K562 (cell line): ENCODE measurements around the gene SIGLEC5. TPM values are rescaled to one million over a fixed set of nuclear protein-coding genes. Genes with fewer than 3 reads are reported as not detected.

ENCODE experiments used
- AFF1 ChIP-seq, 2 experiments: fragments of 450-650 bp; IDR thresholded peaks; 2 replicates each; pipeline ENCODE4 v1.6.1; 2018; ENCODE audit warnings: mild to moderate bottlenecking in 2 of 2, low read depth in 1 of 2; ENCODE audit not compliant: partially characterized antibody in 2 of 2
- CAMTA2 ChIP-seq: fragments of 250-450 bp; sonication (Bioruptor Pico); conservative IDR thresholded peaks from 2 replicates; pipeline ENCODE4 v1.5.1; 2022
- CSDE1 ChIP-seq, 2 experiments: fragments of 450-650 bp; IDR thresholded peaks; 2 replicates each; pipeline ENCODE4 v1.6.1; 2016; ENCODE audit warnings: mild to moderate bottlenecking in 1 of 2
- DEAF1 ChIP-seq: fragments of 450-650 bp; formaldehyde crosslinking; IDR thresholded peaks from 2 replicates; pipeline ENCODE4 v1.4.0; 2020; ENCODE audit warnings: mild to moderate bottlenecking, moderate library complexity
- ELK1 ChIP-seq: sonication (generic); formaldehyde crosslinking; IDR thresholded peaks from 2 replicates; pipeline ENCODE4 v1.8.1; 2022; ENCODE audit warnings: missing genetic modification reagents
- ETV5 ChIP-seq: sonication (generic); formaldehyde crosslinking; IDR thresholded peaks from 2 replicates; pipeline ENCODE4 v1.4.0; 2020; ENCODE audit warnings: low read depth, mild to moderate bottlenecking, missing genetic modification reagents
- GATA2 ChIP-seq: sonication (generic); formaldehyde crosslinking; IDR thresholded peaks from 2 replicates; pipeline ENCODE4 v1.4.0; 2020; ENCODE audit warnings: mild to moderate bottlenecking, missing genetic modification reagents
- HNRNPUL1 ChIP-seq: fragments of 200-400 bp; formaldehyde crosslinking; IDR thresholded peaks from 2 replicates; pipeline ENCODE4 v1.6.1; 2017; ENCODE audit warnings: low read length
- JUN ChIP-seq, 2 experiments: sonication (generic) in 1 of 2; formaldehyde crosslinking in 1 of 2; IDR thresholded peaks; 2 replicates each; pipeline versions ENCODE4 v1.6.1 to v1.8.0; 2012 to 2022; ENCODE audit warnings: borderline replicate concordance in 2 of 2, mild to moderate bottlenecking in 2 of 2, improper control_type of control experiment in 1 of 2, low read depth in 1 of 2, low read length in 1 of 2, missing genetic modification reagents in 1 of 2
- NBN ChIP-seq: fragments of 450-650 bp; IDR thresholded peaks from 2 replicates; pipeline ENCODE4 v1.6.1; 2016; ENCODE audit warnings: low read depth, mild to moderate bottlenecking
- NCOA4 ChIP-seq: fragments of 450-650 bp; IDR thresholded peaks from 2 replicates; pipeline ENCODE4 v1.6.1; 2018; ENCODE audit warnings: mild to moderate bottlenecking; ENCODE audit not compliant: partially characterized antibody
- NKRF ChIP-seq: fragments of 450-650 bp; IDR thresholded peaks from 2 replicates; pipeline ENCODE4 v1.6.1; 2016; ENCODE audit warnings: borderline replicate concordance
- NR2F6 ChIP-seq: fragments of 450-650 bp; formaldehyde crosslinking; IDR thresholded peaks from 2 replicates; pipeline ENCODE4 v1.4.0; 2020; ENCODE audit warnings: mild to moderate bottlenecking
- POLR2H ChIP-seq: IDR thresholded peaks from 2 replicates; pipeline ENCODE4 v1.6.1; 2016; ENCODE audit warnings: missing genetic modification characterization, low read depth, mild to moderate bottlenecking, control low read depth, missing compliant biosample characterization, moderate library complexity
- RAD21 ChIP-seq, 2 experiments: fragments of 250-450 bp in 1 of 2; fragments of 450-650 bp in 1 of 2; sonication (Bioruptor Pico) in 1 of 2; formaldehyde crosslinking in 1 of 2; IDR thresholded peaks in 1 of 2; conservative IDR thresholded peaks in 1 of 2; 2 replicates each; pipeline versions ENCODE4 v1.4.0 to v1.8.0; 2020 to 2022; ENCODE audit warnings: mild to moderate bottlenecking in 2 of 2, moderate library complexity in 1 of 2
- RBM25 ChIP-seq: fragments of 200-400 bp; formaldehyde crosslinking; IDR thresholded peaks from 2 replicates; pipeline ENCODE4 v1.6.1; 2018; ENCODE audit warnings: low read length, low read depth, moderate library complexity; ENCODE audit not compliant: severe bottlenecking
- ZBTB26 ChIP-seq: fragments of 450-650 bp; formaldehyde crosslinking; IDR thresholded peaks from 2 replicates; pipeline ENCODE4 v1.4.0; 2022; ENCODE audit warnings: missing genetic modification characterization
- polyA plus RNA-seq, 8 experiments: library from polyadenylated mRNA; depleted of rRNA in 4 of 8; stranded (reverse) in 5 of 8; unstranded in 3 of 8; fragments of >200 nt; fragmentation: Nextera tagmentation in 2 of 8; fragmentation: Illumina TruSeq in 1 of 8; extraction: Ambion mirVana in 2 of 8; extraction: Trizol in 1 of 8; gene quantifications; 2 replicates each; pipeline versions ENCODE4 v1.2.1 to v1.2.3, GENCODE V29; 2011 to 2014; ENCODE audit warnings: inconsistent platforms in 1 of 8, missing spikeins in 1 of 8
- total RNA-seq, 7 experiments: library from RNA; depleted of rRNA in 6 of 7; stranded (reverse); fragments of >200 nt in 6 of 7; fragmentation: Illumina TruSeq in 2 of 7; extraction: Trizol in 2 of 7; gene quantifications; 2 replicates each; pipeline versions ENCODE4 v1.2.1 to v1.2.3, GENCODE V29; 2011 to 2021; ENCODE audit warnings: low replicate concordance in 1 of 7

The SIGLEC5 gene
- total and polyA plus RNA-seq, 9 of the 15 experiments (the other 6 are each of a cell fraction or from before 2014, with no cell fraction given): 0.14 TPM; not detected in 8

- no peak for TF ChIP-seq HNRNPUL1
- no peak for TF ChIP-seq NCOA4
- no peak for TF ChIP-seq ELK1 (CRISPR knock-in tag)
- no peak for TF ChIP-seq NKRF
- TF ChIP-seq ZBTB26 (CRISPR knock-in tag): no peak
- TF ChIP-seq DEAF1 (CRISPR knock-in tag): 0 out of 2 replicates have a peak, but pooled peaks have one; percentile 19
- TF ChIP-seq AFF1 (IDR thresholded peaks at IDR 0.05; ENCODE audit: low read depth in 1 of 2, partially characterized antibody in 2 of 2): no peak
- TF ChIP-seq CAMTA2 (CRISPR knock-in tag): no peak
- peak; percentile 37; the same call in 1 of the 2 replicates for TF ChIP-seq GATA2
- peak; percentile 26 to 51; a peak in 3 of 4 replicates for TF ChIP-seq RAD21 (CRISPR knock-in tag; conservative IDR thresholded peaks at IDR 0.05 in 1 of 2, IDR thresholded peaks at IDR 0.05 in 1 of 2)
- no peak for TF ChIP-seq JUN (IDR thresholded peaks at IDR 0.05; ENCODE audit: borderline replicate concordance, low read depth, low read length)
- no peak for TF ChIP-seq JUN (CRISPR knock-in tag; IDR thresholded peaks at IDR 0.05; ENCODE audit: borderline replicate concordance)
- 0 out of 2 replicates have a peak, but pooled peaks have one; percentile 46 for TF ChIP-seq NBN
- peak in 1 of 2 experiments; percentile 17; a peak in 1 of 4 replicates for TF ChIP-seq CSDE1 (IDR thresholded peaks at IDR 0.05)
- peak; percentile 87 for TF ChIP-seq RBM25
- 0 out of 2 replicates have a peak, but pooled peaks have one; percentile 33 for TF ChIP-seq ETV5
- peak; percentile 53; the same call in 1 of the 2 replicates for TF ChIP-seq POLR2H
- TF ChIP-seq NR2F6: no peak
Observed at GRCh38 chr19:51572410-51572809, 57.8 kb downstream of the SIGLEC5 start (continued).
